HG02623 (cell line): ENCODE measurements around the gene CHRM4.
A peak's percentile ranks its signal among the peaks of the same experiment; 100 is the strongest.

Source experiments
- ATAC-seq: cut with Tn5 transposase; IDR thresholded peaks from one replicate; pipeline ENCODE4 v1.9.1; 2021; ENCODE audit warnings: moderate library complexity; ENCODE audit not compliant: unreplicated experiment

The CHRM4 gene

GRCh38 chr11:46350695-46351094 lies 40.9 kb downstream of the CHRM4 start:
- no peak for ATAC-seq

DNA sequence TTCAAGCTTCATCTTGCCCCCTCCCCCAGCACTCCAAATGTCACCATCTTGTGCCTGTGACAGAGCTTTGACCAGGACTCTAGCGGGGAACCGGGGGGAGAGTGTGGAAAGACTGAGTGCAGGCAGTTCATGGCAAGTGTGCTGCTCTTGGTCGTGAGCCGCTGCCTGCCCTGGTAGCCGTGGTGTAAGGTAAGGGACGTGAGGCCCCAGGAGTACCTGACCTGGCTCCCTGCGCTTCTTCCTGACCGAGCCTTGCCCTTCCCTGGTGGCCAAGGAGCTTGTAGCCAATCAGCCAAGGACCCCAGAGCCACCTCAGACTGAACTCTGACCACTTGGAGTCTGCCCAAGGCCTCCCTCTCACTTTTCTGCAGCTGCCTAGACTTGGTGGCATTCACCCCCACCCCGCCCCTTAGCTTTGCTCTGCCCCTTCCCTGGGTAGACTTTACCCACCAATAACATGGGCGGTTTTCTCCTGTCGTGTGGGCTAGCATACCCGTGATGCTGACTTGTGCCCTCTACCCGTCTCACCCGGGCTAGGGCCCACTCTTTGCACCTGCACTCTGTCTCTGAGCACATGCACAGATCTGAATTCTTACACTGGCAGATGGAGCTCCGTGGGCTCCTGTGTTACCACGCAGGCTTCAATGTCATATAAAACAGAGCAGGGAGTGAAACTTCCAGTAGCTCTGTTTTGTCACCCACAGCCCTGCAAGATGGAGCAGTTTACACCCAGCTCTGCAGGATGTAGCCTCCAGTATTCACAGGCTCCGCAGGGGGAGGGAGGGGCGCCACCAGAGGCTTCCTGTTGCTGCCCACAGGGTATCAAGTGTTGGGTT lies 42.8 kb downstream of the CHRM4 start:
- no peak for ATAC-seq

DNA sequence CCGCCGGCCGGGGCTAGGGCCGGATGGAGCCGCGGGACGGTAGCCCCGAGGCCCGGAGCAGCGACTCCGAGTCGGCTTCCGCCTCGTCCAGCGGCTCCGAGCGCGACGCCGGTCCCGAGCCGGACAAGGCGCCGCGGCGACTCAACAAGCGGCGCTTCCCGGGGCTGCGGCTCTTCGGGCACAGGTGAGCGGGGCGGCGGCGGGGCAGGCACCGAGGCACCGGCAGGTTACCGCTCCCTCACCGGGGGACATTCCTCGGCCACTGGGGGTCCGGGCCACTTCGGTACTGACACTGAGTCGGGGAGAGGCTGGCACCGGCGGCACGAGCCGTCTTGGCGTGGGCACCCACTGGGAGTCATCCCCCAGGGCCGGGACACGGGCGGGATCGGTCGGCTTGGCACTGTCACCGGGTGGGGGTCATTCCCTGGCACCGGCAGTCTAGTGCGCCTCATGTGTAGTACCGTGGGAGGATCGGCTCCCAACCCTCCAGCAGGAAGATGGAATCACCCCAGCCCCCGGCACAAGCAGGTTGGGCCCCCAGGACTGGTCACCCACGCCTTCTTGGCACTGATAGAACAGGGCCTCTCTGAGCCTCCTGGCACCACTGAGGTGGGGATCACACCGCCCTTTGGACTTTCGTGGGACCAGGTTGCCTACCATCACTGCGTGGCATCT lies 43.8 kb downstream of the CHRM4 start:
- no peak for ATAC-seq

- peak; percentile 67 for ATAC-seq
Measured at GRCh38 chr11:46346886-46347636, 44.5 kb downstream of the CHRM4 start, which contains the start of gene DGKZ. DGKZ (plus strand) TSS chr11:46347463; CDS start chr11:46347660, 197 bp downstream.

DNA sequence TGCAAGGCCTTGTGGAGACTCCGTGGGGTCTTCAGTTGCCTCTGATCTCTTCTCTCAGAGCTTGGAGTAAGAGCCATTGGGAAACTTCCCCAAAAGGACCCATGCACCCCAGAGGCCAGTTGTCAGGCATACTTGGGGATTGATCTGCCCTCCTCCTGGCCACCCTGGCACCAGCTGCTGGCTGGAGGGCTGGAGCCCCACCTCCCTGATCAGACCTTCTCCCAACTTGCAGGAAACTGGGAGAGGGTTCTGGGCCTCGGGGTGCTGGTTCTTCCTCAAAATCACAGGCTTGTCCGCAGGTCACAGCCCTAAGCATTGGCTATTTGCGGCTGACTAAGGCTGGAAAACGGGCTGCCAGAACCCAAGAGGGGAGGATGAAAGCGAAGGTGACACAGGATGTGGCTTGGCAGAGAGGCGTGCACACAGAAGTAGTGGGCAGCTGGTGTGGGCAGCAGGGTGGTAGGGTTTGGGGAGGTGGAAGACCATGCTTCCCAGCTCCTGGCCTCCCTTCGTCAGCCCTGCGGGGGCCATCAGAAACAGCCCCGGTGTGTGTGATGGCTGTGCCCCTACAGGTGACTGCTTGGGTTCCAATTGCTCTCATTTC lies 45.6 kb downstream of the CHRM4 start:
- ATAC-seq: no peak

DNA sequence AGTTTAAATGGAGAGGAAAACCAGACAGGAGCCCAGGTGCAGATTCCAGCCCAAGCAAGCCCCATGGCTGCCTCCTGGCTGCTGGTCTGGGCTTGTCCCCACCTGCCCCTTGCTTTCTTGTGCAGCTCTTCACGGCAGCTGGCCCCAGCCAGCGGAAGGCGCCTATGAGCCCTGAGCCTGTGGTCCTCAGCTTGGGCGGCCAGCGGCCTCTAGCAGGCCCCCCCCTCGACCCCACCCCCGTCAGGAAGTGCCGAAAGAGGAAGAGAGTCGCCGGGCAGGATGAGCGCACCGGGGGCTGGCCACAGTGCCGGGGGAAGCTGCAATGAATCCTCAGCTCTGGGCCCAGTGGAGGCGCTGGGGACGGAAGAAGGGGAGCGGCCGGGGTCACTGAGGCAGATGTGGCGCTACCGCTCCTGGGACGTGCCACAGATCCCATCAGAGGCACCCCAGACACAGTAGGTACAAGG lies 46.4 kb downstream of the CHRM4 start:
- ATAC-seq: no peak

DNA sequence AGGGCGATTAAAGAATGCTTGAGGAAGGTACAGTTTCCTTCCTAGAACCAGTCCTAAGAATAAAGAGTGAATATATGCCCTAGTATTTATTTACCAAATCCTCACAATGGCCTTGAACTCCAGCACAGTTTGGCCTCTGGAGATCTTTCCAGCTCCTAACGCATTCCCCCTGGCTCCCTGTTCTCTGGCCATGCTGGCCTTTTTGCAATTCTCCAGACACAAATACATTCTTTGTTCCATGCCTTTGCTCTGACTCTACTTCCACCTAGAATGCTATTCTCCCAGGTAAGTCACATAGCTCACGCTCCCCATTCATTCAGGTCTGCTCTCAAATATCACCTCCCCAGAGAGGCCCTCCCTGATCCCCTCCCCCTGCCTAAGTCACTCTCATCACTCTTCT lies 48.1 kb downstream of the CHRM4 start:
- ATAC-seq: no peak

- no peak for ATAC-seq
Measured at GRCh38 chr11:46342239-46342638, 49.3 kb downstream of the CHRM4 start.

- no peak for ATAC-seq
Measured at GRCh38 chr11:46341454-46341853, 50.1 kb downstream of the CHRM4 start.

GRCh38 chr11:46339816-46340215 lies 51.8 kb downstream of the CHRM4 start:
- ATAC-seq: no peak

GRCh38 chr11:46338988-46339666 lies 52.4 kb downstream of the CHRM4 start:
- ATAC-seq: no peak

DNA sequence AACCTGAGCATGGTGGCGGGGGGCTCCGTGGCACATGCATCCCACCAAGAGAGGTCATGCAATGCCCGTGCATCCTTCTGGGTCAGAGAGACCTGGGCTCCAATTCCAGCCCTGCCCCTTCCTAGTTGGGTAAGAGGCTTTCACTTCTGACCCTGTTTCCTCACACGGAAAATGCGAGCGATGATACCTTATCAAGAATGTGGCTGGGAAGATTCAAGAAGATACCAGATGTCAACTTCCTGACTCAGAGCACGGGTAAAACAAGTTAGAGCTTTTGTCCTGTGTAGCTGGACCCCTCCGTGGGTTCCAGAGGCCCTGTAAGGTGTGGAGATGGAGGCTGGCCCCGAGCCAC lies 53.0 kb downstream of the CHRM4 start:
- ATAC-seq: no peak

DNA sequence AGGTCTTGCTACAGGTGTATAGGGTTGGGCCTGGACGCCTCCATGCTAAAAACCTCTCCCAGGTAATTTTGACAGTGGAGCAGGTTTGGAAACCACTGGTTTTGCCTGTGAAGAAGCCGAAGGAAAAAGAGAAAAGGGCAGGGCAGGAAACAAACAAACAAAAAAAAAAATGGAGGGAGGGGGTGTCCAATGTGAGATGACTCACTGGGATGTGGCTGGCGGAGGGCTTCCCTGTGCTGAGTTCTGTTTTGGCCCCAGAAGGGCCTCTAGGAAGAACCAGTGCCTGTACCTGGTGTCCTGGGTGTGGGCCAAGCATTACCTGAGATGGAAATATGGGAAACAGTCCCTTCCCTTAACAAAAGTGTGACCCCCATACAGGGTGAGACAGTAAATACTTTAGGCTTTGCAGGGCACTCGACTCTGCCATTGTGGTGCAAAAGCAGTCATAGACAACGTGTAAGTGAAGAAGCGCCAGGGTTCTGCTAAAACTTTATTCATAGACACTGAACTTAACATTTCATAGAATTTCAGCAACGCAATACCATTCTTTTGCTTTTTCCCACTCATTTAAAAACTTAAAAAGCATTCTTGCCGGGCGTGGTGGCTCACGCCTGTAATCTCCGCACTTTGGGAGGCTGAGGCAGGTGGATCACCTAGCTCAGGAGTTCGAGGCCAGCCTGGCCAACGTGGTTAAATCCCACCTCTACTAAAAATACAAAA lies 53.8 kb downstream of the CHRM4 start:
- no peak for ATAC-seq

GRCh38 chr11:46336563-46337180 lies 54.9 kb downstream of the CHRM4 start:
- ATAC-seq: no peak

- no peak for ATAC-seq
Measured at GRCh38 chr11:46335890-46336562, 55.5 kb downstream of the CHRM4 start.

DNA sequence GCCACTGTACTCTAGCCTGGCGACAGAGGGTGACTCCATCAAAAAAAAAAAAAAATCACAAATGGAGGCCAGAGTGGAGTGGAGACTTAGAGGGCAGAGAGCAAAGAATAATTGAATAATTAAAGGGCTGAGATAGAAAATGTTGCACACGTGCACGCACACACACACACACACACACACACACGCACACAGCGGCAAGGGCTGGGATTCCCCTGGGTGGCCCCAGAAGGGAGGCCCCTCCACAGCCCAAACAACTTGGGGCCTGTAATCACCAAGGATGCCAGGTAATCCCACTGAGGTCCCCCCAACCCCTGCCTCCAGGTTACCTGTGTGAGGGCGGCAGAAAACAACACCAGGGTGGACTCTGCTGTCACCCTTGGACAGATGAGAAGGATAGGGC lies 56.3 kb downstream of the CHRM4 start:
- ATAC-seq: no peak

GRCh38 chr11:46334211-46334610 lies 57.4 kb downstream of the CHRM4 start:
- ATAC-seq: no peak
